Effector memory CD4-positive, alpha-beta T cell (primary cell): Measurements from ENCODE around the gene USP44.

ENCODE experiments used
- DNase-seq, 3 donors: peaks; one replicate each; pipeline ENCODE4 v3.0.0-alpha.2; 2020
- H3K27ac ChIP-seq: 2 replicates; pipeline ENCODE4 v1.7.0; 2013; ENCODE audit warnings: mild to moderate bottlenecking, low read length, moderate library complexity; ENCODE audit not compliant: insufficient read depth, poor library complexity, severe bottlenecking
- H3K27me3 ChIP-seq: replicated peaks from 2 replicates; pipeline ENCODE4 v1.7.0; 2013; ENCODE audit warnings: mild to moderate bottlenecking, low read length; ENCODE audit not compliant: insufficient read depth, control insufficient read depth, poor library complexity, severe bottlenecking
- H3K36me3 ChIP-seq: 2 replicates; pipeline ENCODE4 v1.7.0; 2013; ENCODE audit warnings: mild to moderate bottlenecking, low read length, moderate library complexity; ENCODE audit not compliant: control insufficient read depth, insufficient read depth
- H3K4me1 ChIP-seq: 2 replicates; pipeline ENCODE4 v1.7.0; 2013; ENCODE audit warnings: low read length, mild to moderate bottlenecking; ENCODE audit not compliant: control insufficient read depth, insufficient read depth, poor library complexity, severe bottlenecking
- H3K4me3 ChIP-seq: 2 replicates; pipeline ENCODE4 v1.7.0; 2013; ENCODE audit warnings: low read length, low read depth, mild to moderate bottlenecking; ENCODE audit not compliant: insufficient read depth, poor library complexity, severe bottlenecking
- H3K9me3 ChIP-seq: 2 replicates; pipeline ENCODE4 v1.7.0; 2013; ENCODE audit warnings: mild to moderate bottlenecking, low read length, moderate library complexity; ENCODE audit not compliant: control insufficient read depth

USP44 gene

GRCh38 chr12:95538006-95538405 is 13.3 kb downstream of the USP44 start:
- Histone ChIP-seq H3K9me3 (no peaks in the 10 kb centered on the region), H3K36me3 (no peaks in the 10 kb centered on the region), H3K4me1 (no peaks in the 10 kb centered on the region), H3K27ac (no peak overlapping the region), H3K4me3 (no peak overlapping the region), H3K27me3 (no peaks in the 10 kb centered on the region)
- DNase-seq, result no peak

GRCh38 chr12:95533985-95534384 is 17.3 kb downstream of the USP44 start:
- Histone ChIP-seq H3K4me1 (no peaks in the 10 kb centered on the region), H3K27me3 (no peaks in the 10 kb centered on the region), H3K9me3 (no peaks in the 10 kb centered on the region), H3K27ac (no peak overlapping the region), H3K36me3 (no peaks in the 10 kb centered on the region), H3K4me3 (no peak overlapping the region)
- no peak for DNase-seq

GRCh38 chr12:95532851-95533250 is 18.4 kb downstream of the USP44 start:
- DNase-seq, result no peak
- Histone ChIP-seq H3K4me3 (no peak overlapping the region), H3K9me3 (no peaks in the 10 kb centered on the region), H3K27ac (no peak overlapping the region), H3K36me3 (no peaks in the 10 kb centered on the region), H3K27me3 (no peaks in the 10 kb centered on the region), H3K4me1 (no peaks in the 10 kb centered on the region)

- no peaks in the 10 kb centered on the region for H3K36me3 ChIP-seq
- no peaks in the 10 kb centered on the region for H3K4me1 ChIP-seq
- H3K4me3 ChIP-seq, result no peak overlapping the region
- H3K27ac ChIP-seq, result no peak overlapping the region
- H3K9me3 ChIP-seq, result no peaks in the 10 kb centered on the region
- no peaks in the 10 kb centered on the region for H3K27me3 ChIP-seq
- no peak for DNase-seq
These were observed 21.5 kb downstream of the USP44 start for GRCh38 chr12:95529693-95530225.

GRCh38 chr12:95528431-95528830 is 22.8 kb downstream of the USP44 start:
- no peak overlapping the region for H3K4me3 ChIP-seq
- no peak overlapping the region for H3K27ac ChIP-seq
- no peaks in the 10 kb centered on the region for H3K4me1 ChIP-seq
- no peaks in the 10 kb centered on the region for H3K9me3 ChIP-seq
- H3K27me3 ChIP-seq, result no peaks in the 10 kb centered on the region
- H3K36me3 ChIP-seq, result no peaks in the 10 kb centered on the region
- no peak for DNase-seq

- Histone ChIP-seq H3K36me3 (no peaks in the 10 kb centered on the region), H3K4me1 (no peaks in the 10 kb centered on the region), H3K4me3 (no peak overlapping the region), H3K27me3 (no peaks in the 10 kb centered on the region), H3K9me3 (no peaks in the 10 kb centered on the region), H3K27ac (no peak overlapping the region)
- no peak for DNase-seq
These were observed 28.6 kb downstream of the USP44 start for GRCh38 chr12:95522692-95523091.

GRCh38 chr12:95520816-95521215 is 30.5 kb downstream of the USP44 start:
- no peaks in the 10 kb centered on the region for H3K36me3 ChIP-seq
- DNase-seq, result no peak
- H3K4me1 ChIP-seq, result no peaks in the 10 kb centered on the region

GRCh38 chr12:95518944-95519343 is 32.3 kb downstream of the USP44 start:
- no peak for DNase-seq
- no peaks in the 10 kb centered on the region for H3K4me1 ChIP-seq
- no peak overlapping the region for H3K27ac ChIP-seq
- H3K36me3 ChIP-seq, result peaks cover 11% of the 10 kb centered on the region
- H3K4me3 ChIP-seq, result no peak overlapping the region
- H3K9me3 ChIP-seq, result no peaks in the 10 kb centered on the region
- no peaks in the 10 kb centered on the region for H3K27me3 ChIP-seq

More at GRCh38 chr12:95520816-95521215, 30.5 kb downstream of the USP44 start:
- H3K4me3 ChIP-seq, result no peak overlapping the region
- no peak overlapping the region for H3K27ac ChIP-seq
- H3K9me3 ChIP-seq, result no peaks in the 10 kb centered on the region
- H3K27me3 ChIP-seq, result no peaks in the 10 kb centered on the region

- Histone ChIP-seq H3K4me3 (no peak overlapping the region), H3K9me3 (no peaks in the 10 kb centered on the region), H3K4me1 (no peaks in the 10 kb centered on the region), H3K36me3 (peaks cover 28% of the 10 kb centered on the region), H3K27ac (no peak overlapping the region), H3K27me3 (no peaks in the 10 kb centered on the region)
- DNase-seq, result no peak
These were observed 34.0 kb downstream of the USP44 start for GRCh38 chr12:95517246-95517645.

- H3K36me3 ChIP-seq, result peaks cover 32% of the 10 kb centered on the region
- H3K27ac ChIP-seq, result no peak overlapping the region
- no peaks in the 10 kb centered on the region for H3K9me3 ChIP-seq
- H3K4me3 ChIP-seq, result no peak overlapping the region
- no peaks in the 10 kb centered on the region for H3K27me3 ChIP-seq
- DNase-seq, result no peak
- H3K4me1 ChIP-seq, result no peaks in the 10 kb centered on the region
These were observed 34.5 kb downstream of the USP44 start for GRCh38 chr12:95516757-95517156.
